HEK293 (cell line): ENCODE data around the gene FILIP1L.

Source experiments
- GLI2 ChIP-seq: fragments of 450-650 bp; formaldehyde crosslinking; IDR thresholded peaks from 2 replicates; pipeline ENCODE4; 2017; ENCODE audit warnings: missing biosample characterization, missing genetic modification characterization, low read depth, borderline replicate concordance
- IKZF3 ChIP-seq: fragments of 450-650 bp; IDR thresholded peaks from 2 replicates; pipeline ENCODE4 v1.5.0; 2018; ENCODE audit warnings: missing biosample characterization, mild to moderate bottlenecking, missing genetic modification characterization, moderate library complexity
- KLF8 ChIP-seq: fragments of 450-650 bp; formaldehyde crosslinking; IDR thresholded peaks from 2 replicates; pipeline ENCODE4 v1.5.1; 2016; ENCODE audit warnings: missing biosample characterization, missing genetic modification characterization
- MZF1 ChIP-seq: fragments of 450-650 bp; formaldehyde crosslinking; IDR thresholded peaks from 2 replicates; pipeline ENCODE4 v1.5.1; 2017; ENCODE audit warnings: missing biosample characterization, missing genetic modification characterization, borderline replicate concordance
- OSR2 ChIP-seq: fragments of 450-650 bp; formaldehyde crosslinking; IDR thresholded peaks from 2 replicates; pipeline ENCODE4 v1.5.1; 2016; ENCODE audit warnings: missing biosample characterization, missing genetic modification characterization
- PRDM2 ChIP-seq: fragments of 450-650 bp; formaldehyde crosslinking; IDR thresholded peaks from 2 replicates; pipeline ENCODE4 v1.5.1; 2016; ENCODE audit warnings: missing biosample characterization, missing genetic modification characterization, borderline replicate concordance
- SCRT2 ChIP-seq: fragments of 450-650 bp; formaldehyde crosslinking; IDR thresholded peaks from 2 replicates; pipeline ENCODE4 v1.5.1; 2016; ENCODE audit warnings: missing biosample characterization, missing genetic modification characterization
- TCF7L2 ChIP-seq: IDR thresholded peaks from 2 replicates; pipeline ENCODE4 v1.6.1; 2011; ENCODE audit warnings: low read depth, mild to moderate bottlenecking, inconsistent platforms, low read length, moderate library complexity, borderline replicate concordance
- WT1 ChIP-seq: fragments of 450-650 bp; formaldehyde crosslinking; IDR thresholded peaks from 2 replicates; pipeline ENCODE4 v1.5.1; 2016; ENCODE audit warnings: missing biosample characterization, missing genetic modification characterization
- ZFP37 ChIP-seq: fragments of 450-650 bp; formaldehyde crosslinking; IDR thresholded peaks from 2 replicates; pipeline ENCODE4 v1.5.1; 2016; ENCODE audit warnings: missing biosample characterization, missing genetic modification characterization
- ZNF10 ChIP-seq: fragments of 450-650 bp; formaldehyde crosslinking; IDR thresholded peaks from 2 replicates; pipeline ENCODE4 v1.5.1; 2017; ENCODE audit warnings: missing biosample characterization, missing genetic modification characterization
- ZNF155 ChIP-seq: fragments of 450-650 bp; formaldehyde crosslinking; IDR thresholded peaks from 2 replicates; pipeline ENCODE4 v1.5.1; 2016; ENCODE audit warnings: missing biosample characterization, missing genetic modification characterization
- ZNF169 ChIP-seq: fragments of 450-650 bp; formaldehyde crosslinking; IDR thresholded peaks from 2 replicates; pipeline ENCODE4 v1.5.1; 2016; ENCODE audit warnings: missing biosample characterization, missing genetic modification characterization
- ZNF221 ChIP-seq: fragments of 450-650 bp; formaldehyde crosslinking; IDR thresholded peaks from 2 replicates; pipeline ENCODE4 v1.5.1; 2017; ENCODE audit warnings: missing biosample characterization, missing genetic modification characterization, borderline replicate concordance
- ZNF366 ChIP-seq: fragments of 450-650 bp; formaldehyde crosslinking; conservative IDR thresholded peaks from 2 replicates; pipeline ENCODE4 v1.5.1; 2016; ENCODE audit warnings: missing biosample characterization, missing genetic modification characterization
- ZNF488 ChIP-seq: fragments of 450-650 bp; formaldehyde crosslinking; IDR thresholded peaks from 2 replicates; pipeline ENCODE4 v1.5.1; 2016; ENCODE audit warnings: missing biosample characterization, missing genetic modification characterization
- ZNF585B ChIP-seq: fragments of 450-650 bp; formaldehyde crosslinking; IDR thresholded peaks from 2 replicates; pipeline ENCODE4 v1.5.1; 2016; ENCODE audit warnings: missing biosample characterization, missing genetic modification characterization
- ZNF626 ChIP-seq: fragments of 450-650 bp; sonication (Bioruptor Pico); formaldehyde crosslinking; IDR thresholded peaks from 2 replicates; pipeline ENCODE4 v1.5.1; 2018; ENCODE audit warnings: missing biosample characterization, missing genetic modification characterization, inconsistent platforms
- ZNF677 ChIP-seq: fragments of 450-650 bp; IDR thresholded peaks from 2 replicates; pipeline ENCODE4 v1.5.0; 2018; ENCODE audit warnings: missing biosample characterization, mild to moderate bottlenecking, missing genetic modification characterization, moderate library complexity
- ZSCAN30 ChIP-seq: fragments of 450-650 bp; IDR thresholded peaks from 2 replicates; pipeline ENCODE4 v1.5.1; 2018; ENCODE audit warnings: missing biosample characterization, mild to moderate bottlenecking, missing genetic modification characterization, moderate library complexity
- ZSCAN5A ChIP-seq: fragments of 450-650 bp; formaldehyde crosslinking; IDR thresholded peaks from 2 replicates; pipeline ENCODE4 v1.5.1; 2016; ENCODE audit warnings: missing biosample characterization, missing genetic modification characterization
- TF ChIP-seq, protein P1 (sequence below): fragments of 450-650 bp; formaldehyde crosslinking; IDR thresholded peaks from 2 replicates; pipeline ENCODE4 v1.5.1; 2016; ENCODE audit warnings: missing biosample characterization, missing genetic modification characterization
- TF ChIP-seq, protein P2 (sequence below): fragments of 450-650 bp; formaldehyde crosslinking; IDR thresholded peaks from 2 replicates; pipeline ENCODE4 v1.5.1; 2017; ENCODE audit warnings: missing biosample characterization, missing genetic modification characterization

The FILIP1L gene

GRCh38 chr3:99868311-99868646, 246.0 kb downstream of the FILIP1L start (continued):
- TF ChIP-seq PRDM2 = no peak
- TF ChIP-seq WT1 (tag by site-specific recombination) = no peak
- TF ChIP-seq ZNF488 (tag by site-specific recombination) = no peak
- no peak; the same call in 1 of the 2 replicates for TF ChIP-seq MZF1 (tag by site-specific recombination)
- TF ChIP-seq SCRT2 (tag by site-specific recombination) = no peak
- TF ChIP-seq ZNF169 = no peak
- peak; percentile 62; the same call in 1 of the 2 replicates for TF ChIP-seq ZNF10 (tag by site-specific recombination)
- TF ChIP-seq, protein P1, sequence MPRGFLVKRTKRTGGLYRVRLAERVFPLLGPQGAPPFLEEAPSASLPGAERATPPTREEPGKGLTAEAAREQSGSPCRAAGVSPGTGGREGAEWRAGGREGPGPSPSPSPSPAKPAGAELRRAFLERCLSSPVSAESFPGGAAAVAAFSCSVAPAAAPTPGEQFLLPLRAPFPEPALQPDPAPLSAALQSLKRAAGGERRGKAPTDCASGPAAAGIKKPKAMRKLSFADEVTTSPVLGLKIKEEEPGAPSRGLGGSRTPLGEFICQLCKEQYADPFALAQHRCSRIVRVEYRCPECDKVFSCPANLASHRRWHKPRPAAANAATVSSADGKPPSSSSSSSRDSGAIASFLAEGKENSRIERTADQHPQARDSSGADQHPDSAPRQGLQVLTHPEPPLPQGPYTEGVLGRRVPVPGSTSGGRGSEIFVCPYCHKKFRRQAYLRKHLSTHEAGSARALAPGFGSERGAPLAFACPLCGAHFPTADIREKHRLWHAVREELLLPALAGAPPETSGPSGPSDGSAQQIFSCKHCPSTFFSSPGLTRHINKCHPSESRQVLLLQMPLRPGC (tag by site-specific recombination) = no peak
- TF ChIP-seq TCF7L2 = no peak
- TF ChIP-seq ZNF626 (tag by site-specific recombination) = peak; percentile 89; the same call in 1 of the 2 replicates
- TF ChIP-seq ZNF366 (tag by site-specific recombination) = no peak; the same call in 1 of the 2 replicates
- no peak for TF ChIP-seq ZFP37 (tag by site-specific recombination)
- TF ChIP-seq KLF8 (tag by site-specific recombination) = no peak
- TF ChIP-seq ZNF677 (tag by site-specific recombination) = peak; percentile 82
- TF ChIP-seq ZNF155 (tag by site-specific recombination) = no peak
- TF ChIP-seq, protein P2, sequence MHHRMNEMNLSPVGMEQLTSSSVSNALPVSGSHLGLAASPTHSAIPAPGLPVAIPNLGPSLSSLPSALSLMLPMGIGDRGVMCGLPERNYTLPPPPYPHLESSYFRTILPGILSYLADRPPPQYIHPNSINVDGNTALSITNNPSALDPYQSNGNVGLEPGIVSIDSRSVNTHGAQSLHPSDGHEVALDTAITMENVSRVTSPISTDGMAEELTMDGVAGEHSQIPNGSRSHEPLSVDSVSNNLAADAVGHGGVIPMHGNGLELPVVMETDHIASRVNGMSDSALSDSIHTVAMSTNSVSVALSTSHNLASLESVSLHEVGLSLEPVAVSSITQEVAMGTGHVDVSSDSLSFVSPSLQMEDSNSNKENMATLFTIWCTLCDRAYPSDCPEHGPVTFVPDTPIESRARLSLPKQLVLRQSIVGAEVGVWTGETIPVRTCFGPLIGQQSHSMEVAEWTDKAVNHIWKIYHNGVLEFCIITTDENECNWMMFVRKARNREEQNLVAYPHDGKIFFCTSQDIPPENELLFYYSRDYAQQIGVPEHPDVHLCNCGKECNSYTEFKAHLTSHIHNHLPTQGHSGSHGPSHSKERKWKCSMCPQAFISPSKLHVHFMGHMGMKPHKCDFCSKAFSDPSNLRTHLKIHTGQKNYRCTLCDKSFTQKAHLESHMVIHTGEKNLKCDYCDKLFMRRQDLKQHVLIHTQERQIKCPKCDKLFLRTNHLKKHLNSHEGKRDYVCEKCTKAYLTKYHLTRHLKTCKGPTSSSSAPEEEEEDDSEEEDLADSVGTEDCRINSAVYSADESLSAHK (tag by site-specific recombination) = no peak
- TF ChIP-seq ZNF221 (tag by site-specific recombination) = peak; percentile 91; the same call in 1 of the 2 replicates
- TF ChIP-seq IKZF3 (tag by site-specific recombination) = peak; percentile 59; the same call in 1 of the 2 replicates
- TF ChIP-seq OSR2 (tag by site-specific recombination) = peak; percentile 73
- no peak for TF ChIP-seq ZSCAN5A
- TF ChIP-seq ZNF585B (tag by site-specific recombination) = no peak
- TF ChIP-seq ZSCAN30 (tag by site-specific recombination) = no peak
- peak; percentile 54; the same call in 1 of the 2 replicates for TF ChIP-seq GLI2 (tag by site-specific recombination)
- TF ChIP-seq, all 188 proteins: peak for 31
